ENCODE measurements around the gene RTP5.

The RTP5 gene

DNA sequence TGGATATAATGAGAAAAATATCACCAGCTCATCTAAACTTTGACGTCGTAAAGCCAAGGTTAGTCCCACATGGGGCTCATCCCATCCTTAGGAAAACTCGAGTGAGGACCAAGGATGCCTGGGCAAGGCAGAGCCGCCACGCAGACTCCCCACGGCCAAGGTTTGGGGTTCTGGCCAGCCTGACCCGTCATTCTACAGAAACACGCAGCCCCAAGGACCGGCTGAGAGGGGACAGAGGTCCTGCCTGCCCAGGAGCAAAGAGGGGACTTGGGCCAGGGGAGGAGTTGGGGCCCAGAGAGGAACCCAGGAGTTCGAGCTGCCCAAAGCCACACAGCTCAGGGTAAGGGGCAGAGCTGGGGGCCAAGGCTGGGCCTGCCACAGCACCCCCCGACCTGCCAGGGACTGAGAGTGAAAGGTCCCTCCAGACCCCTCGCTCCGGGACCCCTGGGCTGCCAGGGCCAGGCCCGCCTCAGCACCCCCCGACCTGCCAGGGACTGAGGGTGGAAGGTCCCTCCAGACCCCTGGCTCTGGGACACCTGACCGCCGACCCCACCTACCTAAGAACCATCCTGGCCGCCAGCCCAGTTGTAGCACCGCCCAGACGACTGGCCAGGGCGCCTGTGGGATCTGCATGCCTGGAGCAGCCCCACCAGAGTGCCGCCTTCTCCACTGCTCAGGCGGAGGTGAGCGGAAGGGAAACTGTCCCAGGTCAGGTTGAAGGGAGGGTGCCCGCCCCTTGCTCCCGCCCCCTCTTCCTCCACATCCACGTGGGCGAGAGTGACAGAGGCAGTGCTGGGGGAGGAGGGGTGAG, 11.1 kb upstream of the RTP5 start, which contains the start of gene PDCD1:
Gene PDCD1, minus strand, starts transcription at position 689 of the 811 bp plus-strand sequence. Its CDS starts 56 bp downstream, at position 633.
- TF ChIP-seq TEAD4 (IDR thresholded peaks at IDR 0.05) (no peak), EGR1 (IDR thresholded peaks at IDR 0.05) (peak; percentile 84), ZBTB7A (IDR thresholded peaks at IDR 0.05; ENCODE audit: low read depth) (peak; percentile 75; the same call in 1 of the 2 replicates)
- TF ChIP-seq, protein P1, sequence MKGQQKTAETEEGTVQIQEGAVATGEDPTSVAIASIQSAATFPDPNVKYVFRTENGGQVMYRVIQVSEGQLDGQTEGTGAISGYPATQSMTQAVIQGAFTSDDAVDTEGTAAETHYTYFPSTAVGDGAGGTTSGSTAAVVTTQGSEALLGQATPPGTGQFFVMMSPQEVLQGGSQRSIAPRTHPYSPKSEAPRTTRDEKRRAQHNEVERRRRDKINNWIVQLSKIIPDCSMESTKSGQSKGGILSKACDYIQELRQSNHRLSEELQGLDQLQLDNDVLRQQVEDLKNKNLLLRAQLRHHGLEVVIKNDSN (IDR thresholded peaks at IDR 0.05) = no peak; the same call in none of the 2 replicates
- TF ChIP-seq, protein P2, sequence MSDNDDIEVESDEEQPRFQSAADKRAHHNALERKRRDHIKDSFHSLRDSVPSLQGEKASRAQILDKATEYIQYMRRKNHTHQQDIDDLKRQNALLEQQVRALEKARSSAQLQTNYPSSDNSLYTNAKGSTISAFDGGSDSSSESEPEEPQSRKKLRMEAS (IDR thresholded peaks at IDR 0.05) = no peak
- TF ChIP-seq, protein P3, sequence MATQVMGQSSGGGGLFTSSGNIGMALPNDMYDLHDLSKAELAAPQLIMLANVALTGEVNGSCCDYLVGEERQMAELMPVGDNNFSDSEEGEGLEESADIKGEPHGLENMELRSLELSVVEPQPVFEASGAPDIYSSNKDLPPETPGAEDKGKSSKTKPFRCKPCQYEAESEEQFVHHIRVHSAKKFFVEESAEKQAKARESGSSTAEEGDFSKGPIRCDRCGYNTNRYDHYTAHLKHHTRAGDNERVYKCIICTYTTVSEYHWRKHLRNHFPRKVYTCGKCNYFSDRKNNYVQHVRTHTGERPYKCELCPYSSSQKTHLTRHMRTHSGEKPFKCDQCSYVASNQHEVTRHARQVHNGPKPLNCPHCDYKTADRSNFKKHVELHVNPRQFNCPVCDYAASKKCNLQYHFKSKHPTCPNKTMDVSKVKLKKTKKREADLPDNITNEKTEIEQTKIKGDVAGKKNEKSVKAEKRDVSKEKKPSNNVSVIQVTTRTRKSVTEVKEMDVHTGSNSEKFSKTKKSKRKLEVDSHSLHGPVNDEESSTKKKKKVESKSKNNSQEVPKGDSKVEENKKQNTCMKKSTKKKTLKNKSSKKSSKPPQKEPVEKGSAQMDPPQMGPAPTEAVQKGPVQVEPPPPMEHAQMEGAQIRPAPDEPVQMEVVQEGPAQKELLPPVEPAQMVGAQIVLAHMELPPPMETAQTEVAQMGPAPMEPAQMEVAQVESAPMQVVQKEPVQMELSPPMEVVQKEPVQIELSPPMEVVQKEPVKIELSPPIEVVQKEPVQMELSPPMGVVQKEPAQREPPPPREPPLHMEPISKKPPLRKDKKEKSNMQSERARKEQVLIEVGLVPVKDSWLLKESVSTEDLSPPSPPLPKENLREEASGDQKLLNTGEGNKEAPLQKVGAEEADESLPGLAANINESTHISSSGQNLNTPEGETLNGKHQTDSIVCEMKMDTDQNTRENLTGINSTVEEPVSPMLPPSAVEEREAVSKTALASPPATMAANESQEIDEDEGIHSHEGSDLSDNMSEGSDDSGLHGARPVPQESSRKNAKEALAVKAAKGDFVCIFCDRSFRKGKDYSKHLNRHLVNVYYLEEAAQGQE (IDR thresholded peaks at IDR 0.05; ENCODE audit: low read depth) = no peak

DNA sequence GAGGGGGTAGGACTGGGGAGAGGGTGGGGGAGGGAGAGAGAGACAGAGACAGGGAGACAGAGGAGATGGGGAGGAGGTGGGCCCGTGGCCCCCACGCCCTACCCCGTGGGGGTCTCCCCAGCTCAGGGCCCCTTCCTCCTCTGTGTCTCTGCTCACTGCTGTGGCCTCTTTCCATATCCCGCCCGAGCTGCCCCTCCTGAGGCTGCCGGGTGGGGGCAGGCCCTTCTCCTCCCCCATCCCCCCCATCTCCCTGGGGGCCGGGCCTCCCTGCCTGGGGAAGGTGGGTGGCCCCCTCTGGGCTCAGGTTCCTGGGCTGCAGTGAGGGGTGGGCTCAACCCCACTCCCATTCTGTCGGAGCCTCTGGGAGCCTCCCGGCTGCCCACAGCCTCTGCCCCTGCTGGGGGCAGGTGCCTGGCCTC, 10.5 kb upstream of the RTP5 start:
- no peak for TF ChIP-seq RAD21 (IDR thresholded peaks at IDR 0.05; ENCODE audit: low read depth)
- no peak for TF ChIP-seq YY1 (IDR thresholded peaks at IDR 0.05; ENCODE audit: low read depth)
- no peak for TF ChIP-seq NFIC (IDR thresholded peaks at IDR 0.05)
- no peak for TF ChIP-seq TAF1 (IDR thresholded peaks at IDR 0.05; ENCODE audit: low read depth)
- TF ChIP-seq, protein P1 (IDR thresholded peaks at IDR 0.05) = no peak
- no peak for TF ChIP-seq EGR1 (IDR thresholded peaks at IDR 0.05)
- TF ChIP-seq, protein P3 (IDR thresholded peaks at IDR 0.05; ENCODE audit: low read depth) = no peak
- no peak for TF ChIP-seq CEBPB (IDR thresholded peaks at IDR 0.05)
- TF ChIP-seq TCF12 (IDR thresholded peaks at IDR 0.05; ENCODE audit: low read depth) = no peak
- TF ChIP-seq, protein P2 (IDR thresholded peaks at IDR 0.05) = no peak
- no peak for TF ChIP-seq EP300 (IDR thresholded peaks at IDR 0.05; ENCODE audit: borderline replicate concordance)
- no peak for TF ChIP-seq TEAD4 (IDR thresholded peaks at IDR 0.05)
- TF ChIP-seq FOXM1 (IDR thresholded peaks at IDR 0.05; ENCODE audit: borderline replicate concordance, low read depth) = no peak
- no peak for TF ChIP-seq CREB1 (IDR thresholded peaks at IDR 0.05; ENCODE audit: low read depth)

DNA sequence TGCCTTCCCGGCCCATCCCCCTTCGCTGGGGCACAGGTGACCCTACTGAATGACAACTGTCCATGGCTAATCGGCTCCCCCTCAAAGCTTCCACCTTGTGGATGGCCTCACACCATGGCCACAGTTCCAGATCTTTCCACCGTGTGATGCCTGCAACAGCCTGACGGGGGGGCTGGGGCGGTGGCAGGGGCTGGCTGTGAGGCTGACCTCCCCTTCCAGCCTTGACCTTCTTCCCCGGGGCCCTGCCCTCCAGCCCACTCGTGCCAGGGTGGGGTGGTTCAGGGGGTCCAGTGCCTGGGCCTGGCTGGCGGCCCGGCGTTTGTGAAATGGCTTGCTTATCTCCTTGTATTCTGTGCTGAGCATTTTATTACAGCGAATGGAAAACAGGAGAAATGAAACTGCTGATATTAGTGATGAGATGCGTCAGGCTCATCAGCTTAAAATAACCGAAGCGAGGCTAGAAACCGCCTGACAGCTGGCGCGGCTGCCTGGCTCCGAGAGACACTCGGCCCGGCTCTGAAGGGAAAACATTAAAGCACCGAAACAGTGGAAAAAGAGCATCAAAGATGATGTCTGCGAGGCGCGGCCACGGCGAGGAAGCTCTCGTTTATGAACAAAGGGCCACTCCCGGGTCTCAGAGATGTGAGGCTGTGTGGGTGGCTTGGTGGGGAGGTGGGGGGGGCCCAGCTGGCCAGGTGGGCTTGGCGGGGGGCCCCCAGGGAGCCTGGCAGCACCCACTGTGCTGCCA, 9.9 kb upstream of the RTP5 start:
- no peak for TF ChIP-seq CREB1 (IDR thresholded peaks at IDR 0.05; ENCODE audit: low read depth)
- TF ChIP-seq RAD21 (IDR thresholded peaks at IDR 0.05; ENCODE audit: low read depth) = no peak
- no peak for TF ChIP-seq NFIC (IDR thresholded peaks at IDR 0.05)
- TF ChIP-seq TEAD4 (IDR thresholded peaks at IDR 0.05) = no peak
- no peak for TF ChIP-seq ZBTB7A (IDR thresholded peaks at IDR 0.05; ENCODE audit: low read depth)
- TF ChIP-seq TCF12 (IDR thresholded peaks at IDR 0.05; ENCODE audit: low read depth) = no peak
- TF ChIP-seq, protein P2 (IDR thresholded peaks at IDR 0.05) = no peak
- TF ChIP-seq, protein P3 (IDR thresholded peaks at IDR 0.05; ENCODE audit: low read depth) = no peak
- TF ChIP-seq, protein P1 (IDR thresholded peaks at IDR 0.05) = no peak
- no peak for TF ChIP-seq EP300 (IDR thresholded peaks at IDR 0.05; ENCODE audit: borderline replicate concordance)
- no peak for TF ChIP-seq EGR1 (IDR thresholded peaks at IDR 0.05)

Data from Ishikawa (cell line).